Prostate gland (tissue), 2 donors: ENCODE measurements around the gene ZNF839.

ENCODE experiments used
- CTCF ChIP-seq, 4 experiments: fragments of 200-600 bp in 2 of 4; fragments of 450-650 bp in 2 of 4; sonication (generic) in 2 of 4; IDR thresholded peaks; 1 replicate in 3 of 4; 2 replicates in 1 of 4; pipeline ENCODE4 v1.5.1; 2016 to 2019; ENCODE audit warnings: antibody characterized with exemption in 4 of 4, mild to moderate bottlenecking in 2 of 4, moderate library complexity in 2 of 4
- POLR2A ChIP-seq: fragments of 450-650 bp; IDR thresholded peaks from one replicate; pipeline ENCODE4 v1.6.1; 2016; ENCODE audit warnings: antibody characterized with exemption, mild to moderate bottlenecking

GRCh38 chr14:102319351-102320032, at the start of gene ZNF839:
- TF ChIP-seq POLR2A, result peak; percentile 32
- peak in 1 of 4 experiments; percentile 25 for TF ChIP-seq CTCF (IDR thresholded peaks at IDR 0.05)
